OCI-LY7 (cell line): ENCODE measurements around the gene ANO1. TPM values are rescaled to one million over a fixed set of nuclear protein-coding genes. Genes with fewer than 3 reads are reported as not detected.

Experiments
- BruUV-seq: library from RNA; stranded (reverse); fragments of 400-500 nt; replicated peaks from 2 replicates; lab custom pipeline; 2021; lab: Mats Ljungman, UMichigan
- CTCF ChIA-PET: fragments of 300-600 bp; sonication (Branson Sonifier 250); formaldehyde crosslinking; loops from one replicate; lab custom pipeline; 2022; ENCODE audit warnings: antibody characterized with exemption; ENCODE audit not compliant: unreplicated experiment; lab: Charles Lee
- POLR2A ChIA-PET: fragments of 300-600 bp; sonication (Branson Sonifier 250); formaldehyde crosslinking; loops from one replicate; lab custom pipeline; 2022; ENCODE audit warnings: antibody characterized with exemption; lab: Charles Lee
- DNase-seq: peaks from one replicate; pipeline ENCODE4 v3.0.0-alpha.2; 2015; ENCODE audit warnings: low spot score
- H2AFZ ChIP-seq: fragments of 200-600 bp; sonication (generic), shearing (Covaris generic); 2 replicates; pipeline ENCODE4 v1.6.1; 2014; ENCODE audit warnings: mild to moderate bottlenecking, antibody characterized with exemption, low read length, moderate library complexity
- H3K27ac ChIP-seq: fragments of 200-600 bp; sonication (generic); 2 replicates; pipeline ENCODE4 v1.5.1; 2014; ENCODE audit warnings: mixed run types, low read depth, mild to moderate bottlenecking, moderate library complexity, low read length, inconsistent platforms; ENCODE audit not compliant: poor library complexity, severe bottlenecking
- H3K36me3 ChIP-seq: fragments of 200-600 bp; sonication (generic); 2 replicates; pipeline ENCODE4 v1.6.1; 2014; ENCODE audit warnings: mild to moderate bottlenecking, antibody characterized with exemption, low read length, moderate library complexity, mixed read lengths; ENCODE audit not compliant: insufficient read depth
- H3K4me1 ChIP-seq: fragments of 200-600 bp; sonication (generic); 2 replicates; pipeline ENCODE4 v1.5.1; 2014; ENCODE audit warnings: mild to moderate bottlenecking, low read length; ENCODE audit not compliant: insufficient read depth, poor library complexity, severe bottlenecking
- H3K4me2 ChIP-seq: fragments of 200-600 bp; sonication (generic); 2 replicates; pipeline ENCODE4 v1.6.1; 2014; ENCODE audit warnings: mild to moderate bottlenecking, low read length
- H3K4me3 ChIP-seq: fragments of 200-600 bp; sonication (generic); 2 replicates; pipeline ENCODE4 v1.5.1; 2014; ENCODE audit warnings: mild to moderate bottlenecking, low read depth, low read length; ENCODE audit not compliant: poor library complexity, severe bottlenecking
- H3K79me2 ChIP-seq: fragments of 200-600 bp; sonication (generic); 2 replicates; pipeline ENCODE4 v1.6.1; 2016; ENCODE audit warnings: low read depth, mild to moderate bottlenecking, low read length, moderate library complexity, mixed read lengths; ENCODE audit not compliant: insufficient read depth
- H3K9me2 ChIP-seq: fragments of 200-600 bp; sonication (generic); 2 replicates; pipeline ENCODE4 v1.6.1; 2016; ENCODE audit warnings: mild to moderate bottlenecking, low read length, mixed read lengths; ENCODE audit not compliant: insufficient read depth
- H3K9me3 ChIP-seq: fragments of 200-600 bp; sonication (generic); 2 replicates; pipeline ENCODE4 v1.6.1; 2014; ENCODE audit warnings: mild to moderate bottlenecking, mixed run types, low read length, mixed read lengths
- H4K20me1 ChIP-seq: fragments of 200-600 bp; sonication (generic); 2 replicates; pipeline ENCODE4 v1.6.1; 2014; ENCODE audit warnings: mild to moderate bottlenecking, antibody characterized with exemption, low read length, moderate library complexity, mixed read lengths; ENCODE audit not compliant: insufficient read depth
- CTCF ChIP-seq: fragments of 200-600 bp; sonication (generic); conservative IDR thresholded peaks from 2 replicates; pipeline ENCODE4 v1.5.1; 2014; ENCODE audit warnings: mild to moderate bottlenecking, antibody characterized with exemption, low read length, moderate library complexity, mixed read lengths
- EZH2phosphoT487 ChIP-seq: fragments of 200-600 bp; sonication (generic); IDR thresholded peaks from 2 replicates; pipeline ENCODE4 v1.6.1; 2018; ENCODE audit warnings: low read depth, borderline replicate concordance, mild to moderate bottlenecking, mixed run types, antibody characterized with exemption, low read length, moderate library complexity, mixed read lengths
- intact Hi-C: fragments of 100-400 bp; cut with micrococcal nuclease; formaldehyde crosslinking; loops from one replicate; pipeline ENCODE4 v1.10.0; 2022; ENCODE audit not compliant: unreplicated experiment
- total RNA-seq, 2 experiments: library from RNA; depleted of rRNA in 1 of 2; stranded (reverse); fragments of >200 nt in 1 of 2; shearing (Covaris generic) in 1 of 2; gene quantifications; 2 replicates each; pipeline ENCODE4 v1.2.3, GENCODE V29; 2014 to 2022

Gene ANO1
- total RNA-seq, 2 experiments from 2014 or later, result not detected

DNA sequence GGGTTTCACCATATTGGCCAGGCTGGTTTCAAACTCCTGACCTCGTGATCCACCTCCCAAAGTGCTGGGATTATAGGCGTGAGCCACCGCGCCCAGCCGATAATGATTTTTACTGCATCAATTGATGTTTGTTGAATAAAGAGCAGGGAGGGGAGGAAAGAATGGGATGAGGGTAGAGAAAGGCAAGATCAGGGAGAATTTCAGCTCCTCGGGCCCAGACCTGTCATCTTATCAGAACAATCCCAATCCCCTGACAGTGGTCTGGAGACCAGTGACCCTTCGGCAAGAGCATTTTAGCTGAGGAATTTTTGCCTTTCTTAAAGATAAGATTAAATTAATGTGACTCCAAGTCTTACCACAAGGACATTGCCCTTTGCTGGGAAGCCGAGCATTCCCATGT, 15.0 kb upstream of the ANO1 start:
- H2AFZ ChIP-seq, result no peak overlapping the region
- ChIA-PET POLR2A (interaction anchor here (0.5 kb wide), 1 partner anchor 355 kb away, joined by 3 read pairs; no protein-coding TSS in a partner anchor), CTCF (no interaction called here)
- H3K4me3 ChIP-seq, result no peak overlapping the region
- H3K4me1 ChIP-seq, result no peaks in the 10 kb centered on the region
- no peaks in the 10 kb centered on the region for H3K9me2 ChIP-seq
- BruUV-seq, result no TSS peak
- DNase-seq, result no peak
- H3K4me2 ChIP-seq, result no peak overlapping the region
- H3K9me3 ChIP-seq, result no peaks in the 10 kb centered on the region
- no peaks in the 10 kb centered on the region for H4K20me1 ChIP-seq
- no peaks in the 10 kb centered on the region for H3K79me2 ChIP-seq
- H3K27ac ChIP-seq, result no peak overlapping the region
- H3K36me3 ChIP-seq, result no peaks in the 10 kb centered on the region
- TF ChIP-seq CTCF, result no peak
- TF ChIP-seq EZH2phosphoT487, result no peak
- intact Hi-C loops, result no loop called here

GRCh38 chr11:70063555-70063954, 14.6 kb upstream of the ANO1 start:
- no peak overlapping the region for H2AFZ ChIP-seq
- H3K36me3 ChIP-seq, result no peaks in the 10 kb centered on the region
- H3K9me2 ChIP-seq, result no peaks in the 10 kb centered on the region
- no peak for DNase-seq
- ChIA-PET CTCF (no interaction called here), POLR2A (no interaction called here)
- H4K20me1 ChIP-seq, result no peaks in the 10 kb centered on the region
- H3K27ac ChIP-seq, result no peak overlapping the region
- no peaks in the 10 kb centered on the region for H3K9me3 ChIP-seq
- H3K4me2 ChIP-seq, result no peak overlapping the region
- no TSS peak for BruUV-seq
- no peaks in the 10 kb centered on the region for H3K4me1 ChIP-seq
- no peak for TF ChIP-seq EZH2phosphoT487
- TF ChIP-seq CTCF, result no peak
- no peak overlapping the region for H3K4me3 ChIP-seq
- no peaks in the 10 kb centered on the region for H3K79me2 ChIP-seq
- intact Hi-C loops, result no loop called here

GRCh38 chr11:70064008-70064725, 13.9 kb upstream of the ANO1 start:
- CTCF ChIA-PET, result no interaction called here
- TF ChIP-seq CTCF (no peak), EZH2phosphoT487 (no peak)
- Histone ChIP-seq H3K9me3 (no peaks in the 10 kb centered on the region), H3K4me2 (no peak overlapping the region), H3K79me2 (no peaks in the 10 kb centered on the region), H3K27ac (no peak overlapping the region), H3K36me3 (no peaks in the 10 kb centered on the region), H3K4me1 (no peaks in the 10 kb centered on the region), H2AFZ (no peak overlapping the region), H3K9me2 (no peaks in the 10 kb centered on the region), H4K20me1 (no peaks in the 10 kb centered on the region), H3K4me3 (no peak overlapping the region)
- DNase-seq, result no peak
- BruUV-seq, result no TSS peak
- intact Hi-C loops, result no loop called here
- POLR2A ChIA-PET, result no interaction called here
